Ishikawa (cell line): Measurements from ENCODE around the gene MTERF4.

ENCODE experiments used
- CEBPB ChIP-seq: IDR thresholded peaks from 2 replicates; pipeline ENCODE4 v1.6.1; 2012
- CREB1 ChIP-seq: IDR thresholded peaks from 2 replicates; pipeline ENCODE4 v1.6.1; 2012; ENCODE audit warnings: low read depth
- EGR1 ChIP-seq: IDR thresholded peaks from 2 replicates; pipeline ENCODE4 v1.6.1; 2012
- EP300 ChIP-seq: IDR thresholded peaks from 2 replicates; pipeline ENCODE4 v1.6.1; 2012; ENCODE audit warnings: borderline replicate concordance
- FOXM1 ChIP-seq: IDR thresholded peaks from 2 replicates; pipeline ENCODE4 v1.6.1; 2012; ENCODE audit warnings: low read depth, borderline replicate concordance
- NFIC ChIP-seq: IDR thresholded peaks from 2 replicates; pipeline ENCODE4 v1.6.1; 2012
- RAD21 ChIP-seq: IDR thresholded peaks from 2 replicates; pipeline ENCODE4 v1.6.1; 2012; ENCODE audit warnings: low read depth
- TAF1 ChIP-seq: IDR thresholded peaks from 2 replicates; pipeline ENCODE4 v1.6.1; 2012; ENCODE audit warnings: low read depth, mild to moderate bottlenecking
- TCF12 ChIP-seq: IDR thresholded peaks from 2 replicates; pipeline ENCODE4 v1.6.1; 2012; ENCODE audit warnings: low read depth
- TEAD4 ChIP-seq: IDR thresholded peaks from 2 replicates; pipeline ENCODE4 v1.6.1; 2012
- YY1 ChIP-seq: IDR thresholded peaks from 2 replicates; pipeline ENCODE4 v1.6.1; 2012; ENCODE audit warnings: low read depth
- ZBTB7A ChIP-seq: IDR thresholded peaks from 2 replicates; pipeline ENCODE4 v1.6.1; 2012; ENCODE audit warnings: low read depth
- TF ChIP-seq, protein P1 (sequence below): IDR thresholded peaks from 2 replicates; pipeline ENCODE4 v1.6.1; 2012; ENCODE audit warnings: low read depth, mild to moderate bottlenecking
- TF ChIP-seq, protein P2 (sequence below): IDR thresholded peaks from 2 replicates; pipeline ENCODE4 v1.6.1; 2012
- TF ChIP-seq, protein P3 (sequence below): IDR thresholded peaks from 2 replicates; pipeline ENCODE4 v1.6.1; 2012

MTERF4 gene

DNA sequence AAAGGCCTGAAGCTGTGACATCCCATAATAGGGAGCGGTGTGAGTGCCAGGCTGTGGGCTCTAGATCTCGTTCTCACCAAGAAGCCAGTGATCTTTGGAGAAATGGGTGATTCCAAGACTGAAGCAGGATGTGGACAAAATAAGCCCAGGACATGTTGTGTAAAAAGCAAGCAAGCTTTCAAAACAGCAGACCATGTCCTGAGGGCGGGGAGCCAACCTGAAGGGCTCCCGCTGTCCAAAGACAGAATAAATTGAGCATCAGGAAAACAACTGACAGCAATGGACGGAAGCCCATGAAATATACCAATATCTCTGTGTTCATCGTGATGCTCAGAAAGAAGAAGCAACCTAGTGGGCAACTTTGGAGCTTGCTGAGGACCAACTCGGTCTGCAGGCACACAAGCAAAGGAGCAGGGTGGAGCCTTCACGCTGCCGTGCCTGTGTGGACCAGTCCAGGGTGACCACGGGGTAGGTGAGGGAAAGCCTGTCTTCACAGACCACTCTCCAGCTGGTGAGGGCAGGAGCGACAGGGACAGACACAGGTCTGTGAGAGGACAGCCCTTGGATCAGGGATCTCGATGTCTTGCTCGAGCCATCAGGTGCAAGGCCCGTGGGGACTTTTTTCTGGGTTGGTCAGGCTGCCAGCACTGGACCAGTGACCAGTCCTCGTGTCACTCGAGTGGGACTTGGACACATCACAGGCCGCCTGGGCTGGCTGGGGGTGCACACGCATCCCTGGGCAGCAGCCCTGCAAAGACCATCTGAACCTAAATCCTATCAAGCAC, 21.5 kb downstream of the MTERF4 start:
- TF ChIP-seq NFIC (no peak), CEBPB (no peak), TEAD4 (no peak), ZBTB7A (no peak), FOXM1 (no peak), RAD21 (no peak)
- TF ChIP-seq, protein P1, sequence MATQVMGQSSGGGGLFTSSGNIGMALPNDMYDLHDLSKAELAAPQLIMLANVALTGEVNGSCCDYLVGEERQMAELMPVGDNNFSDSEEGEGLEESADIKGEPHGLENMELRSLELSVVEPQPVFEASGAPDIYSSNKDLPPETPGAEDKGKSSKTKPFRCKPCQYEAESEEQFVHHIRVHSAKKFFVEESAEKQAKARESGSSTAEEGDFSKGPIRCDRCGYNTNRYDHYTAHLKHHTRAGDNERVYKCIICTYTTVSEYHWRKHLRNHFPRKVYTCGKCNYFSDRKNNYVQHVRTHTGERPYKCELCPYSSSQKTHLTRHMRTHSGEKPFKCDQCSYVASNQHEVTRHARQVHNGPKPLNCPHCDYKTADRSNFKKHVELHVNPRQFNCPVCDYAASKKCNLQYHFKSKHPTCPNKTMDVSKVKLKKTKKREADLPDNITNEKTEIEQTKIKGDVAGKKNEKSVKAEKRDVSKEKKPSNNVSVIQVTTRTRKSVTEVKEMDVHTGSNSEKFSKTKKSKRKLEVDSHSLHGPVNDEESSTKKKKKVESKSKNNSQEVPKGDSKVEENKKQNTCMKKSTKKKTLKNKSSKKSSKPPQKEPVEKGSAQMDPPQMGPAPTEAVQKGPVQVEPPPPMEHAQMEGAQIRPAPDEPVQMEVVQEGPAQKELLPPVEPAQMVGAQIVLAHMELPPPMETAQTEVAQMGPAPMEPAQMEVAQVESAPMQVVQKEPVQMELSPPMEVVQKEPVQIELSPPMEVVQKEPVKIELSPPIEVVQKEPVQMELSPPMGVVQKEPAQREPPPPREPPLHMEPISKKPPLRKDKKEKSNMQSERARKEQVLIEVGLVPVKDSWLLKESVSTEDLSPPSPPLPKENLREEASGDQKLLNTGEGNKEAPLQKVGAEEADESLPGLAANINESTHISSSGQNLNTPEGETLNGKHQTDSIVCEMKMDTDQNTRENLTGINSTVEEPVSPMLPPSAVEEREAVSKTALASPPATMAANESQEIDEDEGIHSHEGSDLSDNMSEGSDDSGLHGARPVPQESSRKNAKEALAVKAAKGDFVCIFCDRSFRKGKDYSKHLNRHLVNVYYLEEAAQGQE, result no peak

DNA sequence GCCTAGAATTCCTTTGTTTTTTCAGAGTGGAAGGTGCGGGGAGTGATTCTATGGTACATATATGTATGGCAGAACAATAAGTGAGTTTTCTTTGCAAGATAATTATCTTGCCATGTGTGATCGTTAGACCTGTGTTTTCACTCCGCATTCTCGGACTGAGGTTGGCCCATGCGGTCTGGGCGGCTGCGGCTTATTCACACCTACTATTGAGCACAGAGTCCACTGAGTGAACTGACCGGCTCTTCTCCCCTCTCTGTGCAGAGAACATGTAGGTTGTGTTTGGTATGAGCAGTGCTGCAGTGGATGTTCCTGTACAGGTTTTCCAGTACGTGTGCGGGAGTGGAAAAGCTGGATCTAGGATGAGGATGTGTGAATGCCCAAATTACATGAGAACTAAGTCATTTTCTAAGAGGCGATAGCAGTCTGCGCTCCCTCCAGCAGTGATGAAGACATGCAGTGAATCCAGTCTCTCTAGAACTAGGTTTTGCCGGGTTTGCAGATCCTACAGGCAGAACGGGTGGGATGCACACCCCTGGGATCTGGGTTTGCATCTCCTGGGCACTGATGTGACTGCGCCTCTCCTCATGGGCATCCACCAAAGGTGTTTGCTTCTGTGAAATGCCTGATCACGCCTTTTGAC, 27.1 kb downstream of the MTERF4 start:
- TF ChIP-seq ZBTB7A (no peak), RAD21 (no peak)

DNA sequence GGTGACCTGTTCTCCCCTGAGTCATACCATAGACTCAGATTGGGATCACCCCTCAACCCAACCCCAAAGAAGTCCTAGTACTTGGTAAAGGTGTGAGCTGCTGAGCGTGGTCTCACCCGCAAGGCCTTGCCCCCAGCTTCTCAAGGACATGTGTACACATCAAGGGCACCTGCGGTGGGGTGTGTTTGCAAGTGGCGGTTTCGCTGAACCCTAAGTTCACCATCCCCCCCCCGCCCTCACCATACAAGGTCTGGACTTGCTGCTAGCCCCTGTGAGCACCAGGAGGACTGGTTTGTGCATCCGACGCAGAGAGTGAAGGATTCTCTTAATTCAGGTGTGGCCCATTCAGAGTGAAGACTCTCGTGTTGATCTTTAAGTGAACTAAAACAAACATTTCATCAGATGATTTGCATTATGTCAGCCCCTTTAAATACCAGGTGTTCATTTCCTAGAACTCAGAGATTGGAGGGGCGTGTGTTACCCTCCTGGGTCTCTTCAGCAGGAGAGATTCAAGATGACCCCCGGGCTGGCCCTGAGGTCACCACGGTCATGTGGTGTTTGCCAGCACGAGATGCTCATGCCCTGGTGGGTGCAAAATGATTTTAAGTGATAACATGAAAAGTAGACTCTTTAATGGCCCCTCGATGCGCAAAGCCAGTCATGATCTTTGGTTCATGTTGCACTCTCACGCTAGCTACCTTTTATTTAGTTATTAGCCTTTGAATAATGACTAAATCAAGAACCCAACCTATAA, 27.8 kb downstream of the MTERF4 start:
- TF ChIP-seq, protein P1, result no peak
- TF ChIP-seq FOXM1 (no peak), CREB1 (no peak), NFIC (no peak), EP300 (no peak)
- TF ChIP-seq, protein P2, sequence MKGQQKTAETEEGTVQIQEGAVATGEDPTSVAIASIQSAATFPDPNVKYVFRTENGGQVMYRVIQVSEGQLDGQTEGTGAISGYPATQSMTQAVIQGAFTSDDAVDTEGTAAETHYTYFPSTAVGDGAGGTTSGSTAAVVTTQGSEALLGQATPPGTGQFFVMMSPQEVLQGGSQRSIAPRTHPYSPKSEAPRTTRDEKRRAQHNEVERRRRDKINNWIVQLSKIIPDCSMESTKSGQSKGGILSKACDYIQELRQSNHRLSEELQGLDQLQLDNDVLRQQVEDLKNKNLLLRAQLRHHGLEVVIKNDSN, result no peak

DNA sequence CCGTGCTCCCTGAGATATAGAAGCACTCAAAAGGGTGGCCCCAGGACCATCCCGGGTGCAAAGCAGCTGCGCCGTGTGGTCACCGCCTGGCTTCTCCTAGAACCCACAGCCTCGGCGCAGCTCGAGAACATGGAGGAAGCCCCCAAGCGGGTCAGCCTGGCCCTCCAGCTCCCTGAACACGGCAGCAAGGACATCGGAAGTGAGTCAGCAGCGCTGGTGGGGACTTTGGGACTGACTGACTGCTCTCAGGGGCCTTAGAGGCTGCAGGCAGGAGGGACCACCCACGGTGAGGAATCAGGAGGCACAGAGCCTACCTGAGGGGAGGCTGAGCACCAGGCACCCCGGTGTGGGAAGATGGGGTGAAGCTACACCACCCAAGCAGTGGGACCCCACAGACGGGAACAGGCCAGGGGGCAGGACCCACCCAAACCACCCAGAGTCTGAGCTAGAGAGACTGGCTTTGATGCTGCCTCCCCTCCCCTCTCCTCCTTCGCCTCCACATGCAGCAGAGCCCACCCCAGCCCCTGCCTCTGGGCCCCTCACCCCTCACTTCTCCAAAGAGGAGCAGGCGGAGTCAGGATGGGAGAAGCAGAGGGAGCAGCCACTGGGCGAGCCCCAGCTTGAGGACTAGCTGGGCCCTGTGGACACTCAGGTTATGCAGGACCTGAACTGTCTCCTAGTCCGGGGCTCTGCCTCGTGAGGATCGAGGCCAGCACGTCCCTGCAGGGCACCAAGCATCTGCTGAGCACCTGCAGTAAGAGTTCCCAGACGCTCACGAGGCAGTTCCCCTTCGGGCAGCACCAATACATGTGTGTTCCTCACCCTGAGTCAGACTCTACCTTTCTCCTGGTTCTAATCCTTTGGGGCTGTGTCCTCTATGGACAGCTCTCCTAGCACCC, 28.7 kb downstream of the MTERF4 start:
- TF ChIP-seq RAD21, result no peak
- no peak for TF ChIP-seq CREB1
- no peak for TF ChIP-seq EGR1
- TF ChIP-seq EP300, result no peak
- TF ChIP-seq, protein P1, result no peak
- TF ChIP-seq, protein P3, sequence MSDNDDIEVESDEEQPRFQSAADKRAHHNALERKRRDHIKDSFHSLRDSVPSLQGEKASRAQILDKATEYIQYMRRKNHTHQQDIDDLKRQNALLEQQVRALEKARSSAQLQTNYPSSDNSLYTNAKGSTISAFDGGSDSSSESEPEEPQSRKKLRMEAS, result no peak
- no peak for TF ChIP-seq TEAD4
- no peak for TF ChIP-seq YY1
- TF ChIP-seq NFIC, result no peak
- TF ChIP-seq, protein P2, result no peak
- TF ChIP-seq ZBTB7A, result no peak
- no peak for TF ChIP-seq CEBPB
- no peak for TF ChIP-seq TAF1
- TF ChIP-seq FOXM1, result no peak
- TF ChIP-seq TCF12, result no peak
